HepG2 (cell line): ENCODE results near the gene RBM23. TPM values are rescaled to one million over a fixed set of nuclear protein-coding genes. Genes with fewer than 3 reads are reported as not detected.

Source experiments
- ATAC-seq: fragments of 200-7000 bp; cut with Tn5 transposase; 3 replicates; pipeline ENCODE4 v1.9.1; 2020; ENCODE audit warnings: mild to moderate bottlenecking, moderate library complexity
- BruUV-seq: library from RNA; stranded (reverse); fragments of 400-500 nt; replicated peaks from 2 replicates; lab custom pipeline; 2021; lab: Mats Ljungman, UMichigan
- CTCF ChIA-PET: fragments of 300-600 bp; formaldehyde crosslinking; extraction: SDS; loops from one replicate; lab custom pipeline; 2021; ENCODE audit warnings: low total read pairs, inconsistent platforms, low intra/inter-chr PET ratio; lab: Yijun Ruan, JAX
- POLR2A ChIA-PET: fragments of 350-600 bp; sonication (Branson Sonifier 250); formaldehyde crosslinking; loops from one replicate; lab custom pipeline; 2020; ENCODE audit warnings: antibody characterized with exemption, inconsistent platforms; lab: Yijun Ruan, JAX
- DNase-seq: peaks from one replicate; pipeline ENCODE4 v3.0.0-alpha.2; 2015; ENCODE audit warnings: low spot score
- FAIRE-seq: peaks from 3 replicates; lab custom pipeline; 2011; peaks lifted over from hg19 to GRCh38; lab: Jason Lieb, UNC
- H2AFZ ChIP-seq: one replicate; pipeline ENCODE4 v1.6.1; 2011; ENCODE audit warnings: low read length, inconsistent platforms
- H3K27ac ChIP-seq: fragments of 300-600 bp; 3 replicates; pipeline ENCODE4 v1.8.0; 2011; ENCODE audit warnings: mixed run types, mild to moderate bottlenecking, mixed read lengths, low read length, inconsistent platforms; ENCODE audit not compliant: insufficient read depth; ENCODE audit errors: extremely low read length
- H3K27me3 ChIP-seq, 2 experiments: fragments of 200-600 bp in 1 of 2; 2 replicates in 1 of 2; 3 replicates in 1 of 2; pipeline versions ENCODE4 v1.6.0 to v1.8.0; 2011; ENCODE audit warnings: low read length in 2 of 2, mild to moderate bottlenecking in 2 of 2, moderate library complexity in 2 of 2, inconsistent platforms in 1 of 2; ENCODE audit not compliant: insufficient read depth in 2 of 2, control insufficient read depth in 1 of 2
- H3K36me3 ChIP-seq, 2 experiments: fragments of 200-600 bp in 1 of 2; replicated peaks in 1 of 2; 2 replicates in 1 of 2; 3 replicates in 1 of 2; pipeline versions ENCODE4 v1.5.1 to v1.8.0; 2011; ENCODE audit warnings: low read length in 2 of 2, inconsistent platforms in 1 of 2; ENCODE audit not compliant: insufficient read depth in 2 of 2, control insufficient read depth in 1 of 2
- H3K4me1 ChIP-seq: 2 replicates; pipeline ENCODE4 v1.5.1; 2012; ENCODE audit warnings: low read length, inconsistent platforms; ENCODE audit not compliant: insufficient read depth
- H3K4me2 ChIP-seq: 2 replicates; pipeline ENCODE4 v1.6.0; 2011; ENCODE audit warnings: low read depth, low read length, inconsistent platforms
- H3K4me3 ChIP-seq, 3 experiments: fragments of 200-600 bp in 1 of 3; sonication (generic), shearing (Covaris generic) in 1 of 3; replicated peaks in 1 of 3; 2 replicates each; pipeline ENCODE4 v1.5.1; 2011 to 2016; ENCODE audit warnings: low read length in 3 of 3, inconsistent platforms in 2 of 3, low read depth in 2 of 3, mild to moderate bottlenecking in 2 of 3, control low read depth in 1 of 3, mixed read lengths in 1 of 3; ENCODE audit not compliant: insufficient read depth in 1 of 3
- H3K79me2 ChIP-seq: one replicate; pipeline ENCODE4 v1.6.1; 2011; ENCODE audit warnings: low read length, inconsistent platforms; ENCODE audit not compliant: insufficient read depth
- H3K9ac ChIP-seq: 2 replicates; pipeline ENCODE4 v1.6.0; 2011; ENCODE audit warnings: mild to moderate bottlenecking, low read depth, low read length, inconsistent platforms; ENCODE audit not compliant: insufficient read depth
- H3K9me3 ChIP-seq: 2 replicates; pipeline ENCODE4 v1.5.1; 2012; ENCODE audit warnings: mild to moderate bottlenecking, low read length
- H4K20me1 ChIP-seq: 2 replicates; pipeline ENCODE4 v1.6.0; 2011; ENCODE audit warnings: inconsistent platforms, mild to moderate bottlenecking, low read length, moderate library complexity; ENCODE audit not compliant: insufficient read depth
- EED ChIP-seq: sonication (generic); formaldehyde crosslinking; IDR thresholded peaks from 2 replicates; pipeline ENCODE4 v1.5.0; 2020; ENCODE audit warnings: mild to moderate bottlenecking, missing genetic modification reagents
- HIVEP1 ChIP-seq: sonication (generic); formaldehyde crosslinking; IDR thresholded peaks from 2 replicates; pipeline ENCODE4 v1.4.0; 2020; ENCODE audit warnings: mild to moderate bottlenecking, missing genetic modification reagents
- NR0B2 ChIP-seq: sonication (generic); formaldehyde crosslinking; IDR thresholded peaks from 2 replicates; pipeline ENCODE4 v1.4.0; 2020; ENCODE audit warnings: mild to moderate bottlenecking, missing genetic modification reagents
- PAXIP1 ChIP-seq: sonication (generic); formaldehyde crosslinking; conservative IDR thresholded peaks from 2 replicates; pipeline ENCODE4 v1.4.0; 2020; ENCODE audit warnings: mild to moderate bottlenecking, missing genetic modification reagents, moderate library complexity
- ZNF614 ChIP-seq: IDR thresholded peaks from 2 replicates; pipeline ENCODE4 v1.6.1; 2018; ENCODE audit warnings: missing biosample characterization, missing genetic modification reagents, inconsistent platforms, borderline replicate concordance
- WGBS: methylation state at CpG from one replicate; pipeline ENCODE4 v1.1.6; 2017; ENCODE audit warnings: low lambda C conversion rate; 5-methylcytosine and 5-hydroxymethylcytosine counted together
- in situ Hi-C: cut with HindIII; loops from 2 replicates; pipeline ENCODE4 v1.10.0; 2017; ENCODE audit warnings: low pct_unique_long_range_greater_than_20kb; ENCODE audit not compliant: extremely low pct_ligation_motif_present
- intact Hi-C: fragments of 100-400 bp; cut with micrococcal nuclease; formaldehyde crosslinking; loops from one replicate; pipeline ENCODE4 v1.10.0; 2022; ENCODE audit not compliant: unreplicated experiment
- polyA plus RNA-seq, 8 experiments: library from polyadenylated mRNA; depleted of rRNA in 3 of 8; stranded (reverse) in 7 of 8; unstranded in 1 of 8; fragments of >200 nt; fragmentation: Illumina TruSeq in 4 of 8; extraction: Trizol in 4 of 8; gene quantifications; 2 replicates each; pipeline versions ENCODE4 v1.2.1 to v1.2.3, GENCODE V29; 2011 to 2016; ENCODE audit warnings: low read depth in 4 of 8, missing spikeins in 1 of 8, mixed read lengths in 1 of 8; ENCODE audit not compliant: insufficient read depth in 1 of 8
- total RNA-seq, 5 experiments: library from RNA; depleted of rRNA; stranded (reverse); fragments of >200 nt; fragmentation: Illumina TruSeq; extraction: Trizol; gene quantifications; 2 replicates each; pipeline ENCODE4 v1.2.3, GENCODE V29; 2016; ENCODE audit warnings: low read depth in 1 of 5
- TF ChIP-seq, protein P1 (sequence below): sonication (generic); formaldehyde crosslinking; IDR thresholded peaks from 2 replicates; pipeline ENCODE4 v1.4.0; 2020; ENCODE audit warnings: mild to moderate bottlenecking, missing genetic modification reagents
- TF ChIP-seq, protein P2 (sequence below): sonication (generic); formaldehyde crosslinking; IDR thresholded peaks from 2 replicates; pipeline ENCODE4 v1.4.0; 2020; ENCODE audit warnings: missing genetic modification reagents

RBM23 gene
- total and polyA plus RNA-seq, 2 of the 13 experiments (the other 11 are each of a cell fraction or from before 2014, with no cell fraction given): 1.5 to 2.1 TPM

- no TSS peak for BruUV-seq
- Histone ChIP-seq H3K4me2 (no peak overlapping the region), H4K20me1 (no peaks in the 10 kb centered on the region), H3K79me2 (peaks cover 17% of the 10 kb centered on the region), H3K9ac (no peak overlapping the region), H3K36me3 (peaks cover 62 to 82% of the 10 kb centered on the region in 2 experiments), H3K4me3 (no peak overlapping the region), H3K27me3 (no peaks in the 10 kb centered on the region; a peak in 1 of 5 replicates), H2AFZ (no peak overlapping the region), H3K9me3 (no peaks in the 10 kb centered on the region), H3K4me1 (peaks cover 22% of the 10 kb centered on the region), H3K27ac (no peak overlapping the region)
- in situ Hi-C loops (no loop called here), intact Hi-C loops (no loop called here)
- TF ChIP-seq NR0B2 (CRISPR knock-in tag) (peak; percentile 77; the same call in 1 of the 2 replicates), EED (CRISPR knock-in tag) (no peak), PAXIP1 (no peak), ZNF614 (CRISPR knock-in tag) (no peak), HIVEP1 (peak; percentile 69; the same call in 1 of the 2 replicates)
- TF ChIP-seq, protein P1, sequence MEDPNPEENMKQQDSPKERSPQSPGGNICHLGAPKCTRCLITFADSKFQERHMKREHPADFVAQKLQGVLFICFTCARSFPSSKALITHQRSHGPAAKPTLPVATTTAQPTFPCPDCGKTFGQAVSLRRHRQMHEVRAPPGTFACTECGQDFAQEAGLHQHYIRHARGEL: 0 out of 2 replicates have a peak, but pooled peaks have one; percentile 53
- TF ChIP-seq, protein P2, sequence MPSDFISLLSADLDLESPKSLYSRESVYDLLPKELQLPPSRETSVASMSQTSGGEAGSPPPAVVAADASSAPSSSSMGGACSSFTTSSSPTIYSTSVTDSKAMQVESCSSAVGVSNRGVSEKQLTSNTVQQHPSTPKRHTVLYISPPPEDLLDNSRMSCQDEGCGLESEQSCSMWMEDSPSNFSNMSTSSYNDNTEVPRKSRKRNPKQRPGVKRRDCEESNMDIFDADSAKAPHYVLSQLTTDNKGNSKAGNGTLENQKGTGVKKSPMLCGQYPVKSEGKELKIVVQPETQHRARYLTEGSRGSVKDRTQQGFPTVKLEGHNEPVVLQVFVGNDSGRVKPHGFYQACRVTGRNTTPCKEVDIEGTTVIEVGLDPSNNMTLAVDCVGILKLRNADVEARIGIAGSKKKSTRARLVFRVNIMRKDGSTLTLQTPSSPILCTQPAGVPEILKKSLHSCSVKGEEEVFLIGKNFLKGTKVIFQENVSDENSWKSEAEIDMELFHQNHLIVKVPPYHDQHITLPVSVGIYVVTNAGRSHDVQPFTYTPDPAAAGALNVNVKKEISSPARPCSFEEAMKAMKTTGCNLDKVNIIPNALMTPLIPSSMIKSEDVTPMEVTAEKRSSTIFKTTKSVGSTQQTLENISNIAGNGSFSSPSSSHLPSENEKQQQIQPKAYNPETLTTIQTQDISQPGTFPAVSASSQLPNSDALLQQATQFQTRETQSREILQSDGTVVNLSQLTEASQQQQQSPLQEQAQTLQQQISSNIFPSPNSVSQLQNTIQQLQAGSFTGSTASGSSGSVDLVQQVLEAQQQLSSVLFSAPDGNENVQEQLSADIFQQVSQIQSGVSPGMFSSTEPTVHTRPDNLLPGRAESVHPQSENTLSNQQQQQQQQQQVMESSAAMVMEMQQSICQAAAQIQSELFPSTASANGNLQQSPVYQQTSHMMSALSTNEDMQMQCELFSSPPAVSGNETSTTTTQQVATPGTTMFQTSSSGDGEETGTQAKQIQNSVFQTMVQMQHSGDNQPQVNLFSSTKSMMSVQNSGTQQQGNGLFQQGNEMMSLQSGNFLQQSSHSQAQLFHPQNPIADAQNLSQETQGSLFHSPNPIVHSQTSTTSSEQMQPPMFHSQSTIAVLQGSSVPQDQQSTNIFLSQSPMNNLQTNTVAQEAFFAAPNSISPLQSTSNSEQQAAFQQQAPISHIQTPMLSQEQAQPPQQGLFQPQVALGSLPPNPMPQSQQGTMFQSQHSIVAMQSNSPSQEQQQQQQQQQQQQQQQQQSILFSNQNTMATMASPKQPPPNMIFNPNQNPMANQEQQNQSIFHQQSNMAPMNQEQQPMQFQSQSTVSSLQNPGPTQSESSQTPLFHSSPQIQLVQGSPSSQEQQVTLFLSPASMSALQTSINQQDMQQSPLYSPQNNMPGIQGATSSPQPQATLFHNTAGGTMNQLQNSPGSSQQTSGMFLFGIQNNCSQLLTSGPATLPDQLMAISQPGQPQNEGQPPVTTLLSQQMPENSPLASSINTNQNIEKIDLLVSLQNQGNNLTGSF (CRISPR knock-in tag): peak; percentile 40; the same call in 1 of the 2 replicates
- ChIA-PET CTCF (no interaction called here), POLR2A (interaction anchor here (1.2 kb wide), 1 partner anchor 33 kb away, joined by 4 read pairs; the partner anchor contains the start of gene HAUS4)
- over 99% methylated on average over 5 of the region's 5 CpGs for WGBS
- ATAC-seq: no peak
- no peak for DNase-seq
- FAIRE-seq: no peak
Observed at GRCh38 chr14:22923746-22924145, 4.8 kb upstream of the RBM23 start.
